ENCODE results near the gene PAPPA2.

PAPPA2 gene

GRCh38 chr1:176692988-176693696 lies 230.2 kb downstream of the PAPPA2 start:
- TF ChIP-seq, protein P1, sequence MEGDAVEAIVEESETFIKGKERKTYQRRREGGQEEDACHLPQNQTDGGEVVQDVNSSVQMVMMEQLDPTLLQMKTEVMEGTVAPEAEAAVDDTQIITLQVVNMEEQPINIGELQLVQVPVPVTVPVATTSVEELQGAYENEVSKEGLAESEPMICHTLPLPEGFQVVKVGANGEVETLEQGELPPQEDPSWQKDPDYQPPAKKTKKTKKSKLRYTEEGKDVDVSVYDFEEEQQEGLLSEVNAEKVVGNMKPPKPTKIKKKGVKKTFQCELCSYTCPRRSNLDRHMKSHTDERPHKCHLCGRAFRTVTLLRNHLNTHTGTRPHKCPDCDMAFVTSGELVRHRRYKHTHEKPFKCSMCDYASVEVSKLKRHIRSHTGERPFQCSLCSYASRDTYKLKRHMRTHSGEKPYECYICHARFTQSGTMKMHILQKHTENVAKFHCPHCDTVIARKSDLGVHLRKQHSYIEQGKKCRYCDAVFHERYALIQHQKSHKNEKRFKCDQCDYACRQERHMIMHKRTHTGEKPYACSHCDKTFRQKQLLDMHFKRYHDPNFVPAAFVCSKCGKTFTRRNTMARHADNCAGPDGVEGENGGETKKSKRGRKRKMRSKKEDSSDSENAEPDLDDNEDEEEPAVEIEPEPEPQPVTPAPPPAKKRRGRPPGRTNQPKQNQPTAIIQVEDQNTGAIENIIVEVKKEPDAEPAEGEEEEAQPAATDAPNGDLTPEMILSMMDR (IDR thresholded peaks at IDR 0.05; ENCODE audit: insufficient read depth, missing control alignments), result no peak
- FAIRE-seq, result no peak
- no peak for DNase-seq (ENCODE audit: insufficient read length, low spot score)

DNA sequence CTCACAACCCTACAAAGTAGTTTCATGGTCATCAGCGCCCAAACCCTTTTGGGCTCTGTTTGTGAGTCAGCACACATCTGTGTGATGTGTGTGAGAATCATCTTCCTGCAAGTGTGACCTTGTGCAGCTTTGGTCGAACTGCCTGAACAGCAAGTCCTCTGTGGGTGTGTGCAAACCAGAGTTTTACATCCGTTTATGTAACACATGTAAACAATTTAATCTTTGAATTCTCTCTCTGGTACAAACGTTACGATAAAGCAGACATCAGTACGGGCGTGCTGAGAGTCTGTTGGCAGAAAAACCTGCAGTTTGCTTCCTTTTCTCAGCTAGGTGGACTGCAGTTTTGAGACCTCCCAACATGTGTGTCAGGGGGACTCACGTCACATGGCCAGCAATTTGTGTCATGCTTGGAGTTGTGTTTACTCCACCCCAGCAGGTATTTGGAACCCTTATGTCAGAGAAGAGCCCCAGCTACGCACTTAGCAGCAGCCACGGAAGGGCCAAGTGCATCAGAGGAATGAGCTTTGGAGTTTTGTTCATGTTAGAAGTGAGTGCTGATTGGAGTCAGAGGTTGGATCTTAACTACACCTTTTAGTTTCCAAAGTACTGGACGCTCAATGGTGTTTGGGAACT lies 230.8 kb downstream of the PAPPA2 start:
- TF ChIP-seq, protein P1 (IDR thresholded peaks at IDR 0.05; ENCODE audit: insufficient read depth, missing control alignments), result no peak
- DNase-seq (ENCODE audit: insufficient read length, low spot score) (no peak), FAIRE-seq (no peak)

DNA sequence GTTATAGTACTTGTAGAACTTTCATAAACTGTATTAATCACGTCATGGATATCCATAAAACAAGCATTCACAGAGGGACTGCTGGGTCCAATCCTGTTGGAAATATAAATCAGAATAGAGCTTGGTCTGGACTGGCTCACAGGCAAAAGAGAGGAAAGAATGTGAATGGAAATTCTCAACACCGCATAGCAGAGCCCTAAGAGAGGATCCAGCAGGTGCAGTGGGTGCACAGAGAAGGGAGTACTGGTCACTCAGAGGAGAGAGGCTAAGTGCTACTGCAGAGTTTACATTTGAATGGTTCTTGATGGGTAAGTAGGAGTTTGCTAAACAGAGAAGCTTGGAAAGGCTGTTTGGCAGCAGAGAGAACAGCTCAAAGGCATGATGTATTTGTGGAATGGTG lies 231.7 kb downstream of the PAPPA2 start:
- TF ChIP-seq, protein P1 (IDR thresholded peaks at IDR 0.05; ENCODE audit: insufficient read depth, missing control alignments), result no peak
- no peak for DNase-seq (ENCODE audit: insufficient read length, low spot score)
- no peak for FAIRE-seq

- DNase-seq (ENCODE audit: insufficient read length, low spot score), result no peak
- no peak for FAIRE-seq
- TF ChIP-seq, protein P1 (IDR thresholded peaks at IDR 0.05; ENCODE audit: insufficient read depth, missing control alignments), result no peak
Measured at GRCh38 chr1:176696109-176696508, 233.1 kb downstream of the PAPPA2 start.

GRCh38 chr1:176696689-176697088 lies 233.7 kb downstream of the PAPPA2 start:
- FAIRE-seq (no peak), DNase-seq (ENCODE audit: insufficient read length, low spot score) (no peak)
- TF ChIP-seq, protein P1 (IDR thresholded peaks at IDR 0.05; ENCODE audit: insufficient read depth, missing control alignments), result no peak

DNA sequence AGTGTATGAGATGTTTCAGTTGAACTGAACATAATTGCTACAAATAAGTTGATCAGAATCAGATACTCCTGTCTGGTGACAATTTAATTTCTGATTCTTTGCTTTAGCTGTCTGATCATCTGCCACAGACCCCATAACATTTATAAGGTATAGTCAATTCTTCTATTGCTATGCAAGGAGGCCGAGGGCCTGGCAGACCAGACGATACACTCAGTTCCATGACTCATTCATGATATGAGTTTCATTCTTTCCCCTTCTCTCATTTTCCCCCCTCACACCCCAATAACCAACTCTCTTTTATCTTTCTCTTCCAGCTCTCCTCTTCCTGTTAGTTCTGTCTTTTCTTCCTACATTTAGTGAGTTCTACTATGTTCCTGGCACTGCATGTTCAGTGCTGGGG lies 236.8 kb downstream of the PAPPA2 start:
- TF ChIP-seq, protein P1 (IDR thresholded peaks at IDR 0.05; ENCODE audit: insufficient read depth, missing control alignments), result no peak
- FAIRE-seq (no peak), DNase-seq (ENCODE audit: insufficient read length, low spot score) (no peak)

Data from D721Med (cell line).